Stimulated activated CD4-positive, alpha-beta T cell treated with anti-CD3 and anti-CD28 coated beads, Interleukin-2, amount 100 ng/mL, for 24 hours (primary cell): Measurements from ENCODE around the gene OVCH1.
"Not testable (repeated sequence)": the region's sequence is repeated elsewhere in the genome, so short reads cannot be mapped to it uniquely, and the experiment has no call there.

ENCODE experiments used
- DNase-seq, 2 donors: peaks; one replicate each; pipeline ENCODE4 v3.0.0-alpha.2; 2020

Gene OVCH1

GRCh38 chr12:29499235-29499634, 1.7 kb upstream of the OVCH1 start:
- DNase-seq: no peak

DNA sequence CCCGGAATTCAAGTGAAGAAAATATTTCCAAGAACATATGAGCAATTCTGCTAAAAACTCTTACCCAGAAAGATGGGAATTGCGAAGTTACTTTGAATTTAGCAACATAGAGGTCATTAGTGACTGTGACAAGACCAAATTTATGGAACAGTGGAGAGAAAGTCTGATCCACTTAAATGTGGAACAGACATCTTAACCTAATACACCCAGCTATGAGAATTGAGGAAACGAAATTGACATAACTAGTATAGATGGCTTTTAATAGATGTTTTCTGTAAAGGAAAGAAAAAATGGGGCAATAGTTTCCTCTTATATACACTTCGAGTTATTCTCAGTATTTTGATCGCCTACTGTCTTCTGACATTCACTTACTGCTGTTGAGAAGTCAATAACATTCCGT, 4.6 kb downstream of the OVCH1 start:
- DNase-seq: no peak

- no peak for DNase-seq
These were observed 10.5 kb downstream of the OVCH1 start for GRCh38 chr12:29486972-29487371.

DNA sequence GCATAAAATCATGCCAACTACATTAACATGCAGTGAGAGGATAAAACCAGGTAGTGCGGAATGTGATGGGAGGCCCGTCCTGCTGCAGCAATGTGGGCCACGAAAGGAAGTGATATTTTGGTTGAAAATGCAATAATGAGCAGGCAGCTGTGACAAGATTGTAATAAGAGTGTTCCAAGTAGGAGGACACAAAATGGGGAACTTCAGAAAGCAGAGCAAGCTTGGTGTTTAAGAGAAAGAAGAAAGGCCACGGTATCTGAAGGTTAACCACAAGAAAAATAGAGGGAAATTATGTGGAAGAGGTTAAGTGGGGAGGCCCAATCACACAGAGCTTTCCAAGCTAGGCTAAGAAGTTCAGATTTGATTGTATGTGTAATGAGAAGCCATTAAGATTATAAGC, 34.3 kb downstream of the OVCH1 start:
- DNase-seq: no peak

DNA sequence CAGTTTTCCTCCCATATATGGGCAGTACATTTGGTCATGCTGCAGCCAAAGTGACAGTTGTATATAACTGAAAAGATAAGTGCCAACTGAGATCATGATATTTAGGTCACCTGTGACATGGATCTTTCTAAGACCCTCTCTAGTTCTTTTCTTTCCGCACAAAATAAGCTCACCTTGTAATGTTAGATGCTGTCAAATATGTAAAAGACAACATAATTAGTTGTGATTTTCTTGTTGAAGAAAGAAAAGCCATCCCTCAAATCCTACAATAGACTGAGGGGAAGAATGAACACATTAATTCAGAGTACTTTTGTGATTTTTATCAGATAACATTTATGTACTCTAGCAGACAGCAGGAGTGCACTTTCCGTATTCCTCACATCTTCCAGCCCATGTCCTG, 37.4 kb downstream of the OVCH1 start:
- DNase-seq: no peak

DNA sequence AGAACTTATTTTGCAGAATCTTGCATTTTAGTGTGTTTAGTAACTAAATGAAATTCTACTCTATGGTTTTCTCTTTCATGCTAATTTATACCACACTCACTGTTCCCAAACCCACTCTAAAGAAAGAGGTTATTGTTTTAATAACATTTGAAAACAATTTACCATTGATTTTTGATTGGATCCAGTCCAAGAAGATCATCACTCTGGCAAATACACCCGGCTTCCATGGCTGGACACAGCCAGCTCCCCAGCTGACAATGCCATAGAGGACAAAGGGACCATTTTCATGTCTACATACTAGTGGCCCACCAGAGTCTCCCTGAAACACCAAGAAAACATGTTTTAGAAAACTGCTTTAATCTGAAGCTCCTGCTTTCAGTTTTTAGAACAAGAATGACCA, 42.4 kb downstream of the OVCH1 start:
- no peak for DNase-seq

DNA sequence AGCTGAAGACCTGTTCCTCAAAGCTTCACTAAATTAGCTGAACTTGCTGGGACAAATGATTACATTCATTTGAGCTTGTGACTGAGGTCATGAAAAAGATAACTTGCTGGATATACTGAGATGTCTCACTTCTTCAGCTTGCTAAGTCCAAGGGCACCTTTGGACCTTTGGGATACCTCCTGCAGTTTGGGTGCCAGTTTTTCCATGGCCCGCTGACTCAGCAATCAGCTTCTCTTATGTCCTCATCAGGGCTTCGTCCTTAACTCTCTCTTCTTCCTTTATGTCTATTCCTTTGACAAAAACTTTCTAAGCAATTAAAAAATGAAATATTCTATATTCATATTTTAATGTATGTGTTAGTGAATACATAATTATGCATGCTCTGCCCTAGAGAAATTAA, 45.6 kb downstream of the OVCH1 start:
- no peak for DNase-seq

DNA sequence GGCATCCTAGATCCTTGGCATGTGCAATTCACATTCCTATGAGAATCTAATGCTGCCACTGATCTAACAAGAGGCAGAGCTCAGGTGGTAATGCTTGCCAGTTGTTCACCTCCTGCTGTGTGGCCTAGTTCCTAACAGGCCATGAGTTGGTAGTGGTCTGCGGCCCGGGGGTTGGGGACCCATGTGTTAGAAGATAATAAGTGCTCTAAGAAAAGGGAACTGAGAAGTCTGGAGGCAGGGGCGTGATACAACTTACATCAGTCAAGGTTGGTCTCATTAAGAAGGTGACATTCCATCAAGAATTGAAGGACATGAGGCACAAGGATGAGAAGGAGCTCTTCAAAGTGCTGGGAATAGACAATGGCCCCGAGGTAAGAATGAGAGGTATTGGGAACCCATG, 49.3 kb downstream of the OVCH1 start:
- DNase-seq: no peak

GRCh38 chr12:29447285-29447975, 50.1 kb downstream of the OVCH1 start:
- no peak for DNase-seq

- no peak for DNase-seq
These were observed 58.0 kb downstream of the OVCH1 start for GRCh38 chr12:29439506-29439905.

GRCh38 chr12:29438752-29439408, 58.6 kb downstream of the OVCH1 start:
- DNase-seq: no peak

GRCh38 chr12:29437575-29437974, 59.9 kb downstream of the OVCH1 start:
- DNase-seq: no peak

GRCh38 chr12:29436815-29437214, 60.7 kb downstream of the OVCH1 start:
- DNase-seq: not testable (repeated sequence)

- no peak for DNase-seq
These were observed 66.0 kb downstream of the OVCH1 start for GRCh38 chr12:29431513-29431912.

GRCh38 chr12:29430716-29431044, 66.8 kb downstream of the OVCH1 start:
- no peak for DNase-seq

GRCh38 chr12:29429999-29430715, 67.3 kb downstream of the OVCH1 start:
- no peak for DNase-seq

- no peak for DNase-seq
These were observed 68.9 kb downstream of the OVCH1 start for GRCh38 chr12:29428633-29429032.

- DNase-seq: no peak
These were observed 69.5 kb downstream of the OVCH1 start for GRCh38 chr12:29427964-29428363.

GRCh38 chr12:29426498-29426897, 71.0 kb downstream of the OVCH1 start:
- no peak for DNase-seq

GRCh38 chr12:29425722-29426121, 71.8 kb downstream of the OVCH1 start:
- DNase-seq: no peak

GRCh38 chr12:29416748-29417147, 80.7 kb downstream of the OVCH1 start:
- no peak for DNase-seq

DNA sequence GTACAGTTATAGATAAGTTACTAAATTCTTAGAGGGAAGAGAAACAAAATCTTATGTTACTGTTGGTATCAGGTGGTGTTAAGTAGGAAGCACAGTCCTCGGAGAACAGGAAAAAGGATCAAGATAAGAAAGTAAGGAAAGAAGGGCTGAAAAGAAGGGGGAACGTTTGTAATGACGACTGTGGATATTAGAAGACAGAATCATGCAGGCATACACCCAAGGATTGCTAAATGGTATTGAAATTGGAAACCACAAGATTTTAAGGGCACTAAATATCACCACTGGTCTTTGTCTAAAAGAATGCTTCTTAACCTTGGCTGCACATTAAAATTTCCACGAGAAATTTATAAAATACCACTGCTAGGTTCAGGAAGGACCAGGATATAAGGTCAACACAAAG, 82.4 kb downstream of the OVCH1 start:
- no peak for DNase-seq

DNA sequence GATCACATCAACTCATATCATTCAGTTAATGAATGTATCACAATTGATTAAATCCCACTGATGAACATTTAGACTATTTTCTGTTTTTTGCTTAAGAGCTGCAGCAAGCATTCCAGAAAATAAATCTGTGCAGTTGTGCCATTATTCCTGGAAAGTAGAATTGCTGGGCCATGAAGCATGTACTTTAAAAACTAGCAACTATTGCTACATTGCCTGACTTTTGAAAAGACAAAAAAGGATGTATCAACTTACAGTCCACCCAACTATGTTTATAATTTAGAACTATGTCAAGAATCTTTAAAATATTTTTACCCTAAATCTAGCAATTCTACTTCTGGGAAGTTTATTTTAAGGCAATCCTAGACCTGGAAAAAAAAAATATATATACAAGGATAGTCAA, 83.1 kb downstream of the OVCH1 start:
- no peak for DNase-seq

DNA sequence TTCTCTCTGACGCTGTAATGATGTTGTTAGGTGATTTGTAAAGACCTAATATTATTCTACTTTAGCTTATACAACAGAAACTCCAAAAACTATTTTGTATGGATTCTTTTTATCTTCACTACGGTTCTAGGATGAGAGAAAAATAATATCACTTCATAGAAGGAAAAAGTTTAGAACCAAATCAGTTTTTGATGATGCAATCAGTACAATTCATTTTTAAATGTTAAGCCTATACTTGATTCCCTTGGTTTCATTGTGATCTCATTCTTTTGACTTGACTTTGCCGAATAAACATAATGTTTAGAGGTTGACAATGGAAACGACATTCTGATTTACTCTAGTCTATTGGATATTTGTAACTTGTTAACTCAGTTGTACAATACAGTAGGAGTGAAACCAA, 91.9 kb downstream of the OVCH1 start:
- no peak for DNase-seq
